Activated T-cell treated with anti-CD3 and anti-CD28 coated beads, Interleukin-2, amount 50 U/mL, for 72 hours (primary cell): ENCODE results near the gene MAP1LC3B. TPM values are rescaled to one million over a fixed set of nuclear protein-coding genes. Genes with fewer than 3 reads are reported as not detected.

Experiments used
- ATAC-seq, 2 donors: fragments of 150-1000 bp; cut with Tn5 transposase; replicated peaks in 1 of 2; 2 replicates each; pipeline ENCODE4 v1.10.0; 2021; ENCODE audit warnings: moderate library complexity in 2 of 2, mild to moderate bottlenecking in 1 of 2
- DNase-seq, 2 donors: peaks; one replicate each; pipeline ENCODE4 v3.0.0; 2021 to 2022; ENCODE audit warnings: mixed read lengths in 1 of 2
- H3K27ac Mint-ChIP-seq: one replicate; pipeline ENCODE4 v1.8.0; 2022; ENCODE audit warnings: mild to moderate bottlenecking, moderate library complexity, mixed read lengths
- H3K27me3 Mint-ChIP-seq: one replicate; pipeline ENCODE4 v1.8.0; 2022; ENCODE audit warnings: low read depth, mixed read lengths
- H3K36me3 Mint-ChIP-seq, 2 donors: one replicate each; pipeline ENCODE4 v1.8.0; 2022; ENCODE audit warnings: mixed read lengths in 2 of 2, mild to moderate bottlenecking in 1 of 2; ENCODE audit not compliant: insufficient read depth in 2 of 2
- H3K4me1 Mint-ChIP-seq: one replicate; pipeline ENCODE4 v1.8.0; 2022; ENCODE audit warnings: low read depth, mixed read lengths
- H3K4me3 Mint-ChIP-seq, 2 donors: one replicate each; pipeline ENCODE4 v1.8.0; 2022; ENCODE audit warnings: mild to moderate bottlenecking in 2 of 2, mixed read lengths in 2 of 2, moderate library complexity in 2 of 2
- H3K9me3 Mint-ChIP-seq, 2 donors: one replicate each; pipeline ENCODE4 v1.8.0; 2022; ENCODE audit warnings: mixed read lengths in 2 of 2
- total RNA-seq, 2 donors: library from RNA; stranded (reverse); gene quantifications; one replicate each; pipeline ENCODE4 v1.2.3, GENCODE V29; 2022

MAP1LC3B gene
- total RNA-seq, 2 donors from 2014 or later = 116 to 146 TPM

DNA sequence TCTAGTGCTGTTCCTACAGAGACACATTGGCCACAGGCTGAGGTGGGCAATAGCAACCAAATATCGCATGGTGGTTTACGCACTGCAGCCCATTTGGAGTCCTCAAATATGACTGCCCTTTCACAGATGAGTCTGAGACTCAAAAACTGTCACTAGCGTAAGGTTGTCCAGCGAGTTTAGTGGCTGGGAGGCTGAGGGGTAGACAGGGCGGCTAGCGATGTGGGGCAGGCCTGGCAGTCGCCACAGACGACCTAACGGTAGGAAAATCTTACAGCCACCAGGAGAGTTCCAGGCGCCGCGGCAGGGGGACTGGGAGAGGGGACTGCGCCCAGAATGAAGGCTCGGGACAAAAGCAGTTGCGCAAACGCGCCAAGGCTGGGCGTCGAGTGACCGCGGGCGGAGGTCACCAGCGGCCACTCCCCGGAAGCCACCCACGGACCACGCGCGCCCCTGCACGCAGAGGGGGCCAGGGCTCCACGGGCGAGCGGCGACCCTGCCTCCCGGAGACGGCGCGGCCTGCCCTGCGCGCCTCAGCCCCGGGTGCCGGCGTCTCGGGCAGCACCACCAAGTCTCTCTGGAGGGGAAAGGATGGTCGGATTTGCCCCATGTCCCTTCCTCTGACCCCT is 699 bp upstream of the MAP1LC3B start:
- Mint-ChIP-seq H3K27ac (peak overlapping the region; percentile 98), H3K27me3 (no peaks in the 10 kb centered on the region), H3K4me3 (peak overlapping the region; percentile 93 to 94), H3K4me1 (peaks cover 67% of the 10 kb centered on the region), H3K36me3 (peaks cover 11 to 17% of the 10 kb centered on the region in 2 donors), H3K9me3 (peaks cover 0 to 2% of the 10 kb centered on the region in 2 donors)
- ATAC-seq (no peak), DNase-seq (no peak)

DNA sequence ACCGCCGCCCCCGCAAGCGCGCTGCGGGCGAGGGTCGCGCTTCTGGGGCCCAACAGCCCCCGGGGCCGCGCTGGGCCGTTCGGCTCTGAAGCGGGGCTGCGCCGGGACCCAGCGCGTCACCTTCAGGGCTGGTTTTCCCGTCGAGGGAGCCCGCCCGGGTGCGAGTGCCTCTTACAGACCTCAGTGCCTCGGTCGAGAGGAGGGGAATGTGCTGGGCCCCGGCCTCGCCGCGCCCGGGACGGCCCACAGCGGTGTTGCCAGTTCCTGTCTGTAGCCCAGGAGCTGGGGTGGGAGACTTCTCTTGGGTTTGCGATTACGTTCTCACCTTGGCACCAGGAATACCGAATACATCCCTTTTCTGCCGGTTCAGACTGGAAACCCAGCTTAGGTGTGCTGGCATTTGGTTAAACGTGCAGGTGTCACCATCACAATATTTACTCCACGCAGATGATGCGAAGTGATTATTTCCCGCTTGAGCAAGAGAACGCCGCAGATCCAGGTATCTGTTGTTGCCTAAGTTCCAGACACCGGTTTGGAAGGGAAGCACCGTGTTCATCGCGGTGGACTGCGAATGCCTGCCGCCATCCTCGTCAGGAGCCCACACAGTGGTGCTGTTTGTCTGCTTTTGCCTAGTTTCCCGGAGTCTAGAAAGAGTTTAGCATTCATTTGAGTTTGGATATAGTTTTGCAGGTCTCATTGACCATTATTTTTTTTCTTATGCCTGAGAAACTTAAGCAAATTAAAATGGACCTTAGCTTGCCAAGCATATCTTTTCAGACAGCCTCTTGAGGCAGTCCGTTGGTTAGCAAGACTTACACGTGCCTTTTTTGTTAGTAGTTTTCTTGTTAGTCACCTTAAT is 914 bp downstream of the MAP1LC3B start:
- no peaks in the 10 kb centered on the region for H3K9me3 Mint-ChIP-seq
- H3K4me3 Mint-ChIP-seq = peak overlapping the region; percentile 89 to 98
- peak overlapping the region; percentile 97 for H3K27ac Mint-ChIP-seq
- no peaks in the 10 kb centered on the region for H3K27me3 Mint-ChIP-seq
- DNase-seq (peak; percentile 55 to 62), ATAC-seq (no peak)
- H3K36me3 Mint-ChIP-seq = peaks cover 11 to 18% of the 10 kb centered on the region in 2 donors
- peaks cover 62% of the 10 kb centered on the region for H3K4me1 Mint-ChIP-seq

DNA sequence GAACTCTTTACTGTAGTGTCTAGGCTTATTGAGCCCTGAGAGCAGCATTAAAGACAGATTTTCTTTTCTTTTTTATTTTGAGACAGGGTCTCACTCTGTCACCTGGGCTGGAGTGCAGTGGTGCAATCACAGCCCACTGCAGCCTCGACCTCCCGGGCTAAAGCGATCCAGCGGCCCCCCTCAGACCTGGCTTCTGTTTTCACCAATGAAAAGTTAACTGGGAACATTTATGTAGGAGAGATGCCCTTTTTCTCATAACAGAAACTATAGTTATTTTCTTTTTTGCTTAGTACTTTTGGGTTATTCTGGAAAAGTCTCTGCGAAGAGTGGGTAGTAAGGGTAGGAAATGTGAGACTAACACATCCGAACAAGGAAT is 1.5 kb downstream of the MAP1LC3B start:
- Mint-ChIP-seq H3K4me3 (peak overlapping the region; percentile 89 to 98), H3K9me3 (no peaks in the 10 kb centered on the region), H3K4me1 (peaks cover 55% of the 10 kb centered on the region), H3K27me3 (no peaks in the 10 kb centered on the region), H3K27ac (peak overlapping the region; percentile 97), H3K36me3 (peaks cover 11 to 21% of the 10 kb centered on the region in 2 donors)
- ATAC-seq = no peak
- no peak for DNase-seq

DNA sequence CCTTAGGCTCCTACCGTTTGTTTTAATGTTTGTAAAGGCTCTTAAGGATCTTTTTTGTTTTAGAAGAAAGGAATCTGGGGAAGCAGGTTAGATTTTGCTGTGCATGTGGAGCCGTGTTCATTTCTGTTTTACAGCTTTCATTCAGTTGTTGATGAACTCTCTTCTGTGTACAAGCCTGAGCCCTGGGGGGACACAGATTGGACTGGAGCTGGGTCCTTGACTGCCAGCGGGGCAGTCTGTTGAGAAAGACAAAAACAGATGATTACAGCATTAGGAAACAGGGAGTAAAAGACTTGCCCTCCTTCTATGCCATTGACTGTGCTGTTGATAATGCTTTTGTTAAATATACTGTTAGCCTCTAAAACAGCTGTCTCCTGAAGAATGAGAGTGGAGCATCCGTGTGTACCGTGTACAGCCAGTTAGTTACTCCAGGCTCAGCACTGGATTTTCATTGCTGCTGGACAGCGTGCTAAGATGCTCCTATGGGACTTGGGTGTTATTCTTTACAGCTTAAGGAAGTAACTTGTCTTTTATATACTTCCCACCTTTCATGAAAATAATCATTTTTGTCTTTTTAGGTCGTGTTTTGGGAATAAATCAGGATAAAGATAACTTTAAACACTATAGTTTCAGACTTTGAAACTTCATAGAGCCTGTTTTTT is 3.2 kb downstream of the MAP1LC3B start:
- peaks cover 42% of the 10 kb centered on the region for H3K4me1 Mint-ChIP-seq
- peak overlapping the region; percentile 97 for H3K27ac Mint-ChIP-seq
- ATAC-seq (no peak), DNase-seq (no peak)
- peaks cover 11 to 25% of the 10 kb centered on the region in 2 donors for H3K36me3 Mint-ChIP-seq
- H3K27me3 Mint-ChIP-seq = no peaks in the 10 kb centered on the region
- peak overlapping the region; percentile 54 to 64 for H3K4me3 Mint-ChIP-seq
- H3K9me3 Mint-ChIP-seq = no peaks in the 10 kb centered on the region

DNA sequence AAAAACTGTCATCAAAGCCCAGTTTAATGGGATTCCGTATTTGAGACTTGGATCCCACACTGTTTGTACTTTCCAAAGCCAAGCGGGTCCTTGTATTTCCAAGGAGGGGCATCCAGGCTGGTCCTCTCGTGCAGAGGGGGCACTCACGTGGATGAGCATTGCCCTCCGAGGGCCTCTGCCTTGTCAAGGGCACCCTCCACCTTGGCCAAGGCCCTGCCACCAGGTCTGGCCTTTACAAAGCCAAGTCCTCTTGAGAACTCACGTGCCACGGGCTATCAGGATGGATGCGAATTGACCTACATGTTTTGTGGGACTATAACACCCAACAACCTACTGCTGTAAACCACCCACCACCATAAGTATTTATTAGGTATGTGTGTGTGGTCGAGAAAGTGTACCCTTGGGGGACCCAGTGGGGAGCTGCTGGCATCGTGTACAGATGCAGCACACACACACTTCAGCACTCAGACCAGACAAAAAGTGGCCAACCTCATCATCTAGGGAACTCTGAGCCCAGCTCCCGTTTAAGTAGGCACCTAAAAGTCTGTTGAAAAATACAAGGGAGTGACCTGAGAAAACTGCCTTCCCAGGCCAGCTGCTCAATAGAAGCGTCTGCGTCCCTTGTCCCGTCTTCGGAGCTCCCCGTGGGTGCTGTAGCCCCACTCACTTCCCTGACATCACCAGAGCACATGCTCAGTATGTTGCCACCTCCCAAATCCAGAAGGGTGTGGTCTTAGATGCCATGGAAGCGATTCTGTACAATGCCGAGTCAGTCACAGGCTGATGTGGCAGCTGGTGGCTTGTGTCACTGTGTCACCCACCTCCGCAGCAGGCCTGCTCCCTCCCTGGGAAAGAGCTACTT is 12.9 kb downstream of the MAP1LC3B start:
- Mint-ChIP-seq H3K9me3 (no peaks in the 10 kb centered on the region), H3K4me3 (no peak overlapping the region), H3K27me3 (no peaks in the 10 kb centered on the region), H3K27ac (no peak overlapping the region), H3K36me3 (peaks cover 6 to 32% of the 10 kb centered on the region in 2 donors), H3K4me1 (peaks cover 6% of the 10 kb centered on the region)
- ATAC-seq (peak in 1 of 2 donors; percentile 22), DNase-seq (no peak)

DNA sequence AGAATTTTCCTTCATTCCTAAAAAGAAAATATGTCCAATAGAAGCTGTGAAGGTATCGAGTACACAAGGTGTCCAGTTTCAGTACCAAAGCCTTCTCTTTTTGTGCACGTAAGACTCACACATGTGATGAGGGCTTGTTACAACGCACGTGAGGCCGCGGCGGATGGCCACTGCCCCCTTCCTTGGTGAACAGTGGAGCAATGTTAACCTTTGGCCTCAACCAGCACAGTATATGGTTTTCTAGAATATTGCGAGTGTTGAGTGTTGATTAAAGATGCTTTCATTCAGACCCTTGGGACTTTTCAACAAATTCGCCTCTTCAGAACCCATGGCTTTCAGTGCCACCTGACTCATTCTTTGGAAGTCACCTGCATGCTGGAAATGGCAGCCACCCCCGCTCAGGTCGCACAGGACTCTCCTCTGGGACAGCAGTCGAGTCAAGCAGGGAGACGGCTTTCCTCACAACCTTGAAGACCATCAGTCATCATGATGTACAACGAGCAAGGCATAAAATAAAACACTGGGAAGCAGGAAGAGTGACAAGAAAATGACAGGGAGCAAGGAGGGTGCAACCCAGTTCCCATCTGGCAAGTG is 14.5 kb downstream of the MAP1LC3B start:
- Mint-ChIP-seq H3K36me3 (peaks cover 5 to 22% of the 10 kb centered on the region in 2 donors), H3K4me1 (peaks cover 6% of the 10 kb centered on the region), H3K27me3 (no peaks in the 10 kb centered on the region), H3K27ac (no peak overlapping the region), H3K4me3 (no peak overlapping the region), H3K9me3 (no peaks in the 10 kb centered on the region)
- DNase-seq (no peak), ATAC-seq (peak in 1 of 2 donors; percentile 6)

DNA sequence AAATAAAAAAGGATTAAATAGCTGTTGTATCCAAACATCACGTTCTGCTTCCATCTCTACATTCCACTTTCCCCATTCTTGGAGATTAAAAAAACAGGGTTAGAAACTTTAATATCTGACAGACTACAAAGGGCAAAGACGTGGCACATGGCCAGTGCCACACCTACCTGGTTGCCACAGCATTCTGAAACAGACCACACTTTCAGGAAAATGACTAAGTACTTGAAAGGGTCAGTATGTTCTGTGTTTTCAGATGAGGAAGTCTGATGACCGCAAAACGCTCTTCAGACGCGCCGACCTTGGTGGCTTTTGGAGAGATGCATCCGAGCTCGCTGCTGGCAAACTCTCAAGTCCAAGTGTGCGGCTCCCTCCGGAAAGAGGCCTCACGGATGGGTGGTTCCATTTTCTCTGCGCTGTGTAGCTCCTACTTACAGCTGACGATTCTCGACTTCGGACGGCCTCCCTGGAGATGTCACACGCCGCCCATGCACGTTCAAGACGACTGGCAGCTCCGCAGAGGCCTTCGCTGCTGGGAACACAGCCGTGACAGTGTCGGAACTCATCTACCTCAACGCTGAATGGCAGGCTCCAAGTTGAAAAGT is 15.5 kb downstream of the MAP1LC3B start:
- peak in 1 of 2 donors; percentile 38 for ATAC-seq
- Mint-ChIP-seq H3K4me3 (no peak overlapping the region), H3K9me3 (no peaks in the 10 kb centered on the region), H3K27me3 (no peaks in the 10 kb centered on the region), H3K27ac (peak overlapping the region; percentile 63), H3K36me3 (peaks cover 5 to 18% of the 10 kb centered on the region in 2 donors), H3K4me1 (peaks cover 6% of the 10 kb centered on the region)
- DNase-seq = no peak

DNA sequence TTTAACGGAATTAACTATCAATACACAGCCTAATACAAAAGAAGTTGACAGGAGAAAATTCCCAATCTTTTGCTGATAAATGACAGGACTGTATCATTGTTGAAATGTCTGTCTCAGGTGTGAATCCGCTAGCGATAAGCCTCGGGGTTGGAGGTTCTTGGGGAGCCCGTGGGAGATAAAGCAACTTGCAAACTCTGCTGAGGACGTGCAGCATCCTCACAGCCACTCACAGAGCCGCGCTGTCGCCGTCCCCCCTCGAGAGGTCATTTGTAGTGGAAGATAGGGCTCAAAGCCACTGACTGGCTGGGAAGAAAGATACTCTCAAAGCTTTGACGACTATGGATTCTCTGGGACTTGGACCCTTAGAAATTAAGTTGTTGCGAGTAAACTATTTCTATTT is 17.0 kb downstream of the MAP1LC3B start:
- Mint-ChIP-seq H3K27me3 (no peaks in the 10 kb centered on the region), H3K36me3 (peaks cover 2 to 11% of the 10 kb centered on the region in 2 donors), H3K27ac (no peak overlapping the region), H3K4me1 (peaks cover 6% of the 10 kb centered on the region), H3K9me3 (no peaks in the 10 kb centered on the region), H3K4me3 (no peak overlapping the region)
- DNase-seq = no peak
- no peak for ATAC-seq

DNA sequence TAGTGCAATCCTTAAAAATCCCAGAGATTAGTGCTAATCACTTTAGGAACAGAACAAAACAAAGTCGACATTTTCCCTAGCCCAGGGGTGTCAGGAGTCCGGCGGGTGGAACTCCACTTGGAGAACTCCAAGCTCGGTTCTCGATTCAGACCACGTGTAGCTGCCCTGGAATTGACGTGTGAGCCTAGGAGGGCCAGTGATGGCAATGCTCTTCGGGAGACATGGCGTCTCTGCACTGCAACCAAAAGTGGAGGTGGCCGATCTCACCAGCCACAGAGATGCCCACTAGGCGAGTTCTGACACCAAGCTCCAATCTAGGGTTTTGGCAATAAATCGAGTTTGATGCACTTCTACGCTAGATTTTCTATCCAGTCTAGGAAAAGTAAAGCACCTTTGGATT is 17.6 kb downstream of the MAP1LC3B start:
- Mint-ChIP-seq H3K9me3 (no peaks in the 10 kb centered on the region), H3K27ac (peak overlapping the region; percentile 65), H3K27me3 (no peaks in the 10 kb centered on the region), H3K4me3 (no peak overlapping the region), H3K4me1 (peaks cover 11% of the 10 kb centered on the region), H3K36me3 (peaks cover 2 to 12% of the 10 kb centered on the region in 2 donors)
- no peak for ATAC-seq
- DNase-seq = no peak

DNA sequence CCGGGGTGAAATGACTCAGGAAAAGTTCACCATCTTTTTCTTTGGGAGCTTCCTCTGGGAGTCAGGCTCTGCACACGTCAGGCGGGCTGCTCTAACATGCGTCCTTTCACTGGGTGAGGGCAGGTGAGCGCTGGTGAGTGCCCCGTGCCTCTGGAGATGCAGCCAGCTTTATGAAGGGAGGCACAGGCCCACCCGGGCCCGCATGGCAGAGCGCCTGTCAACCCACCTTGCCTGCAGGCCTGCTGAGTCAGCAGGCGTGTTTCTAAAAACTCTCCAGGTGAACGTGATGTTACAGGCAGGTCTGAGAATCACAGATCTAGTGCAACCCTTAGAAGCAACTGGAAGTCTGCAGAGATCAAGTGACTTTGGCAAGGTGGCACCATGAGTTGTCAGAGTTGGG is 18.4 kb downstream of the MAP1LC3B start:
- DNase-seq = no peak
- peak overlapping the region; percentile 29 for H3K27ac Mint-ChIP-seq
- no peaks in the 10 kb centered on the region for H3K27me3 Mint-ChIP-seq
- no peaks in the 10 kb centered on the region for H3K9me3 Mint-ChIP-seq
- peak in 1 of 2 donors; percentile 11 for ATAC-seq
- peaks cover 2 to 9% of the 10 kb centered on the region in 2 donors for H3K36me3 Mint-ChIP-seq
- no peak overlapping the region for H3K4me3 Mint-ChIP-seq
- peaks cover 15% of the 10 kb centered on the region for H3K4me1 Mint-ChIP-seq

DNA sequence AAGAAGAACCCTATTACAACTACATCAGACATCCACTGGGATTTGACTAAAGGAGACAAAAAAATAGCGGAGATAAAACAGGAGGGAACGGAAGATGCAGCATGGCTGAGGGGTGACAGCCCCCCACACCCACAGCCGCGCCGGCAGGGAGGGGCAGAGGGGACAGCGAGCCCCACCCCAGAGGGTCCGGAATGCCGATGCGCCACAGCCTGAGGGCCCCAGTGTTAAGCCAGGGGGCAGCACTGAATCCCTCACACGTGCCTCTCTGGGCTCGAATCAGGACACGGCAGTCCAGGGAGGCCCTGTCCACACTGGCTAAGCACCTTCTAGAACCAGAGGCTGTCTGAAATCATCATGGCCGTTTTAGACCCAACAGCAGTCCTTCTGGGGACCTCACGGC is 18.8 kb downstream of the MAP1LC3B start:
- ATAC-seq (no peak), DNase-seq (no peak)
- peak overlapping the region; percentile 29 for H3K27ac Mint-ChIP-seq
- H3K4me1 Mint-ChIP-seq = peaks cover 15% of the 10 kb centered on the region
- H3K4me3 Mint-ChIP-seq = no peak overlapping the region
- peaks cover 2 to 7% of the 10 kb centered on the region in 2 donors for H3K36me3 Mint-ChIP-seq
- no peaks in the 10 kb centered on the region for H3K27me3 Mint-ChIP-seq
- H3K9me3 Mint-ChIP-seq = no peaks in the 10 kb centered on the region
